CD4-positive, alpha-beta memory T cell (primary cell): ENCODE results near the gene NOM1. TPM values are rescaled to one million over a fixed set of nuclear protein-coding genes. Genes with fewer than 3 reads are reported as not detected.
"Not testable (repeated sequence)": the region's sequence is repeated elsewhere in the genome, so short reads cannot be mapped to it uniquely, and the experiment has no call there.

Source experiments
- CTCF ChIA-PET: fragments of 350-600 bp; sonication (Branson Sonifier 250); formaldehyde crosslinking; loops from one replicate; lab custom pipeline; 2021; ENCODE audit warnings: inconsistent platforms; ENCODE audit not compliant: partially characterized antibody; lab: Charles Lee
- POLR2A ChIA-PET: fragments of 350-600 bp; sonication (Branson Sonifier 250); formaldehyde crosslinking; loops from one replicate; lab custom pipeline; 2021; ENCODE audit not compliant: partially characterized antibody; lab: Charles Lee
- DNase-seq, 5 donors: peaks; one replicate each; pipeline versions ENCODE4 v3.0.0 to v3.0.0-alpha.2; 2020 to 2022; ENCODE audit warnings: mixed read lengths in 1 of 5
- H3K27ac ChIP-seq: one replicate; pipeline ENCODE4 v1.7.0; 2013; ENCODE audit warnings: low read depth, low read length
- H3K27me3 ChIP-seq: 2 replicates; pipeline ENCODE4 v1.7.0; 2013; ENCODE audit warnings: mild to moderate bottlenecking, low read length, moderate library complexity; ENCODE audit not compliant: insufficient read depth
- H3K36me3 ChIP-seq: 2 replicates; pipeline ENCODE4 v1.7.0; 2013; ENCODE audit warnings: mild to moderate bottlenecking, low read length, moderate library complexity; ENCODE audit not compliant: insufficient read depth
- H3K4me1 ChIP-seq: 2 replicates; pipeline ENCODE4 v1.7.0; 2013; ENCODE audit warnings: mild to moderate bottlenecking, low read length, moderate library complexity; ENCODE audit not compliant: insufficient read depth
- H3K4me3 ChIP-seq, 2 donors: one replicate each; pipeline ENCODE4 v1.7.0; 2013; ENCODE audit warnings: low read length in 2 of 2, mild to moderate bottlenecking in 1 of 2
- H3K9me3 ChIP-seq, 2 donors: one replicate each; pipeline ENCODE4 v1.7.0; 2013; ENCODE audit warnings: low read length in 2 of 2, control low read depth in 1 of 2; ENCODE audit not compliant: control insufficient read depth in 1 of 2
- H3K27ac Mint-ChIP-seq, 7 donors: one replicate each; pipeline ENCODE4 v1.8.0; 2020 to 2021; ENCODE audit warnings: mixed read lengths in 7 of 7, mild to moderate bottlenecking in 6 of 7, inconsistent platforms in 3 of 7, moderate library complexity in 3 of 7
- H3K27me3 Mint-ChIP-seq, 2 donors: one replicate each; pipeline ENCODE4 v1.8.0; 2020 to 2021; ENCODE audit warnings: mixed read lengths in 2 of 2
- H3K36me3 Mint-ChIP-seq, 2 donors: one replicate each; pipeline ENCODE4 v1.8.0; 2020 to 2021; ENCODE audit warnings: mixed read lengths in 2 of 2, inconsistent platforms in 1 of 2, mild to moderate bottlenecking in 1 of 2
- H3K4me1 Mint-ChIP-seq, 4 donors: one replicate each; pipeline ENCODE4 v1.8.0; 2020 to 2021; ENCODE audit warnings: mixed read lengths in 4 of 4, mild to moderate bottlenecking in 1 of 4
- H3K4me3 Mint-ChIP-seq, 8 donors: one replicate each; pipeline ENCODE4 v1.8.0; 2020 to 2021; ENCODE audit warnings: mixed read lengths in 8 of 8, mild to moderate bottlenecking in 7 of 8, moderate library complexity in 6 of 8, inconsistent platforms in 3 of 8
- H3K9me3 Mint-ChIP-seq, 8 donors: one replicate each; pipeline ENCODE4 v1.8.0; 2020 to 2021; ENCODE audit warnings: mixed read lengths in 8 of 8, mild to moderate bottlenecking in 5 of 8, inconsistent platforms in 3 of 8, moderate library complexity in 1 of 8
- intact Hi-C: fragments of 100-400 bp; cut with micrococcal nuclease; formaldehyde crosslinking; loops from one replicate; pipeline ENCODE4 v1.15.1; 2023
- polyA plus RNA-seq, 2 donors: library from polyadenylated mRNA; unstranded; fragments of 300-500 nt; fragmentation: Illumina TruSeq; gene quantifications; one replicate each; pipeline ENCODE4 v1.2.3, GENCODE V29; 2021
- total RNA-seq, 2 experiments: library from RNA; stranded (reverse); gene quantifications; one replicate each; pipeline ENCODE4 v1.2.3, GENCODE V29; 2021

Gene NOM1
- total RNA-seq = 10 to 100 TPM; 31.4 to 32.5 TPM
- 1 to 10 TPM in 1 of 2 donors, under 1 TPM in 1; 0.82 to 9.8 TPM for polyA plus RNA-seq

GRCh38 chr7:156949541-156950380 is at the start of gene NOM1:
TSS of gene NOM1 (plus strand) at chr7:156949712. CDS start at chr7:156949738, 26 bp downstream.
- DNase-seq = peak; percentile 85 to 91 (median 89)
- Histone ChIP-seq H3K36me3 (peaks cover 25% of the 10 kb centered on the region), H3K4me3 (peak within 1 kb of the TSS; percentile 85 to 94), H3K4me1 (peaks cover 32% of the 10 kb centered on the region), H3K27ac (peak within 1 kb of the TSS; percentile 62), H3K27me3 (no peaks in the 10 kb centered on the region), H3K9me3 (no peaks in the 10 kb centered on the region)
- ChIA-PET CTCF (interaction anchor here (0.9 to 1.7 kb wide), 7 partner anchors 8 to 301 kb away, joined by 3 to 7 read pairs (median 4); partner anchors contain the start of gene LMBR1), POLR2A (interaction anchor here (2.1 to 3.3 kb wide), 2 partner anchors 27 to 56 kb away, joined by 10 to 18 read pairs; partner anchors contain the start of gene LMBR1)
- Mint-ChIP-seq H3K27ac (peak within 1 kb of the TSS; percentile 82 to 97 (median 88)), H3K9me3 (no peaks in the 10 kb centered on the region), H3K4me3 (peak within 1 kb of the TSS; percentile 94 to 97 (median 96)), H3K4me1 (peaks cover 17 to 28% (median 25%) of the 10 kb centered on the region in 4 donors), H3K36me3 (peaks cover 18 to 34% of the 10 kb centered on the region in 2 donors), H3K27me3 (peaks cover 4 to 11% of the 10 kb centered on the region in 2 donors)
- intact Hi-C loops = loop anchor here (1.0 to 2.0 kb wide), 3 partner anchors 27 to 301 kb away; partner anchors contain the start of gene LMBR1

- H3K27ac Mint-ChIP-seq, H3K27me3 Mint-ChIP-seq, H3K9me3 Mint-ChIP-seq, H3K4me3 ChIP-seq, intact Hi-C loops, CTCF ChIA-PET, H3K36me3 Mint-ChIP-seq, H3K27me3 ChIP-seq, H3K36me3 ChIP-seq, H3K9me3 ChIP-seq, H3K27ac ChIP-seq, DNase-seq, H3K4me3 Mint-ChIP-seq, POLR2A ChIA-PET: not testable (repeated sequence)
- peaks cover 10 to 32% (median 15%) of the 10 kb centered on the region in 4 donors for H3K4me1 Mint-ChIP-seq
- H3K4me1 ChIP-seq = peaks cover 16% of the 10 kb centered on the region
Observed at GRCh38 chr7:156900093-156900492, 49.4 kb upstream of the NOM1 start.

GRCh38 chr7:156903232-156903909 is 46.1 kb upstream of the NOM1 start:
- no peaks in the 10 kb centered on the region for H3K36me3 ChIP-seq
- Mint-ChIP-seq H3K27ac (peak overlapping the region; percentile 8 to 79 (median 59)), H3K9me3 (no peaks in the 10 kb centered on the region), H3K4me3 (peak overlapping the region in 4 of 8 donors; percentile 39 to 61 (median 49)), H3K27me3 (peaks cover 0 to 4% of the 10 kb centered on the region in 2 donors), H3K36me3 (no peaks in the 10 kb centered on the region), H3K4me1 (peaks cover 7 to 13% (median 10%) of the 10 kb centered on the region in 4 donors)
- POLR2A ChIA-PET = interaction anchor here (2.2 kb wide), 1 partner anchor 10 kb away, joined by 12 read pairs; the partner anchor contains the start of gene LMBR1
- no peak overlapping the region for H3K27ac ChIP-seq
- no peaks in the 10 kb centered on the region for H3K9me3 ChIP-seq
- H3K4me1 ChIP-seq = peaks cover 13% of the 10 kb centered on the region
- CTCF ChIA-PET = interaction anchor here (2.1 kb wide), 1 partner anchor 436 kb away, joined by 4 read pairs; no protein-coding TSS in a partner anchor
- peak; percentile 29 to 67 (median 37) for DNase-seq
- no peak overlapping the region for H3K4me3 ChIP-seq
- no peaks in the 10 kb centered on the region for H3K27me3 ChIP-seq
- intact Hi-C loops = no loop called here

GRCh38 chr7:156906200-156906649 is 43.3 kb upstream of the NOM1 start:
- Histone ChIP-seq H3K9me3 (no peaks in the 10 kb centered on the region), H3K27me3 (no peaks in the 10 kb centered on the region), H3K4me1 (peaks cover 13% of the 10 kb centered on the region), H3K36me3 (no peaks in the 10 kb centered on the region), H3K4me3 (no peak overlapping the region), H3K27ac (no peak overlapping the region)
- intact Hi-C loops = no loop called here
- CTCF ChIA-PET = interaction anchor here (0.8 to 1.6 kb wide), 3 partner anchors 13 to 343 kb away, joined by 4 to 6 read pairs (median 5); no protein-coding TSS in a partner anchor
- Mint-ChIP-seq H3K9me3 (peaks cover 0 to 4% (median 0%) of the 10 kb centered on the region in 8 donors), H3K27me3 (peaks cover 0 to 4% of the 10 kb centered on the region in 2 donors), H3K36me3 (no peaks in the 10 kb centered on the region), H3K4me3 (no peak overlapping the region), H3K4me1 (peaks cover 11 to 16% (median 12%) of the 10 kb centered on the region in 4 donors), H3K27ac (no peak overlapping the region)
- POLR2A ChIA-PET = no interaction called here
- DNase-seq = no peak

- H3K4me1 ChIP-seq = peaks cover 13% of the 10 kb centered on the region
- no peaks in the 10 kb centered on the region for H3K27me3 ChIP-seq
- H3K9me3 ChIP-seq = no peaks in the 10 kb centered on the region
- POLR2A ChIA-PET = no interaction called here
- no peaks in the 10 kb centered on the region for H3K36me3 Mint-ChIP-seq
- peaks cover 0 to 4% (median 0%) of the 10 kb centered on the region in 8 donors for H3K9me3 Mint-ChIP-seq
- H3K4me3 ChIP-seq = no peak overlapping the region
- peaks cover 11 to 16% (median 12%) of the 10 kb centered on the region in 4 donors for H3K4me1 Mint-ChIP-seq
- no peaks in the 10 kb centered on the region for H3K36me3 ChIP-seq
- CTCF ChIA-PET = no interaction called here
- H3K27me3 Mint-ChIP-seq = peaks cover under 1 to 3% of the 10 kb centered on the region in 2 donors
- intact Hi-C loops = loop anchor here (2.0 kb wide), 1 partner anchor 63 kb away; no protein-coding TSS in a partner anchor
- no peak for DNase-seq
- no peak overlapping the region for H3K27ac Mint-ChIP-seq
- no peak overlapping the region for H3K4me3 Mint-ChIP-seq
- no peak overlapping the region for H3K27ac ChIP-seq
Observed at GRCh38 chr7:156907656-156908055, 41.9 kb upstream of the NOM1 start.

GRCh38 chr7:156909574-156910252 is 39.8 kb upstream of the NOM1 start:
- H3K4me1 ChIP-seq, H3K4me3 ChIP-seq, H3K27me3 Mint-ChIP-seq, H3K27me3 ChIP-seq, H3K4me3 Mint-ChIP-seq, H3K9me3 ChIP-seq, DNase-seq, H3K27ac ChIP-seq, H3K4me1 Mint-ChIP-seq, CTCF ChIA-PET, H3K9me3 Mint-ChIP-seq, H3K27ac Mint-ChIP-seq, POLR2A ChIA-PET, H3K36me3 ChIP-seq, H3K36me3 Mint-ChIP-seq: not testable (repeated sequence)
- intact Hi-C loops = loop anchor here (2.0 kb wide), 1 partner anchor 61 kb away; no protein-coding TSS in a partner anchor
